H9 (cell line): ENCODE measurements around the gene TFCP2. TPM values are rescaled to one million over a fixed set of nuclear protein-coding genes. Genes with fewer than 3 reads are reported as not detected.

Experiments used
- DNase-seq: peaks from one replicate; pipeline ENCODE4 v3.0.0-alpha.2; 2017
- H2AFZ ChIP-seq: one replicate; pipeline ENCODE4 v1.6.1; 2013; ENCODE audit warnings: mild to moderate bottlenecking, low read length, control low read depth, moderate library complexity
- H2AK5ac ChIP-seq: 2 replicates; pipeline ENCODE4 v1.6.1; 2013; ENCODE audit warnings: low read length, control low read depth, mixed read lengths; ENCODE audit not compliant: insufficient read length
- H2BK120ac ChIP-seq: one replicate; pipeline ENCODE4 v1.6.1; 2013; ENCODE audit warnings: low read depth, mild to moderate bottlenecking, low read length, control low read depth, inconsistent platforms; ENCODE audit not compliant: poor library complexity, severe bottlenecking
- H2BK12ac ChIP-seq: 2 replicates; pipeline ENCODE4 v1.6.1; 2013; ENCODE audit warnings: low read length, control low read depth, mixed read lengths, low read depth; ENCODE audit not compliant: insufficient read length
- H2BK15ac ChIP-seq: 2 replicates; pipeline ENCODE4 v1.6.1; 2013; ENCODE audit warnings: low read depth, low read length, control low read depth
- H2BK20ac ChIP-seq: one replicate; pipeline ENCODE4 v1.6.1; 2013; ENCODE audit warnings: low read depth, mild to moderate bottlenecking, low read length, control low read depth, inconsistent platforms; ENCODE audit not compliant: poor library complexity, severe bottlenecking
- H2BK5ac ChIP-seq: 2 replicates; pipeline ENCODE4 v1.6.1; 2013; ENCODE audit warnings: low read length, control low read depth, mixed read lengths; ENCODE audit not compliant: insufficient read length
- H3K14ac ChIP-seq: 2 replicates; pipeline ENCODE4 v1.6.1; 2013; ENCODE audit warnings: low read length, control low read depth; ENCODE audit not compliant: insufficient read depth
- H3K18ac ChIP-seq: 2 replicates; pipeline ENCODE4 v1.6.1; 2013; ENCODE audit warnings: low read depth, mild to moderate bottlenecking, mixed read lengths, low read length, control low read depth; ENCODE audit not compliant: insufficient read length
- H3K23ac ChIP-seq: 2 replicates; pipeline ENCODE4 v1.6.1; 2013; ENCODE audit warnings: low read length, control low read depth, mixed read lengths, low read depth; ENCODE audit not compliant: insufficient read length
- H3K23me2 ChIP-seq: 2 replicates; pipeline ENCODE4 v1.6.1; 2013; ENCODE audit warnings: low read depth, mild to moderate bottlenecking, mixed read lengths, low read length, control low read depth; ENCODE audit not compliant: insufficient read length, poor library complexity, severe bottlenecking
- H3K27ac ChIP-seq: 2 replicates; pipeline ENCODE4 v1.5.1; 2013; ENCODE audit warnings: low read length, control low read depth, mixed read lengths, low read depth; ENCODE audit not compliant: insufficient read length
- H3K27me3 ChIP-seq: 2 replicates; pipeline ENCODE4 v1.6.1; 2013; ENCODE audit warnings: low read length, control low read depth, inconsistent platforms; ENCODE audit not compliant: insufficient read depth
- H3K4ac ChIP-seq: 2 replicates; pipeline ENCODE4 v1.6.1; 2013; ENCODE audit warnings: low read depth, mild to moderate bottlenecking, control low read depth, inconsistent platforms, low read length, moderate library complexity
- H3K4me1 ChIP-seq: 2 replicates; pipeline ENCODE4 v1.6.1; 2013; ENCODE audit warnings: low read length, control low read depth, inconsistent platforms; ENCODE audit not compliant: insufficient read depth
- H3K4me2 ChIP-seq: 2 replicates; pipeline ENCODE4 v1.6.1; 2013; ENCODE audit warnings: low read length, control low read depth, mixed read lengths; ENCODE audit not compliant: insufficient read length, insufficient read depth
- H3K56ac ChIP-seq: 2 replicates; pipeline ENCODE4 v1.6.1; 2013; ENCODE audit warnings: low read depth, mild to moderate bottlenecking, mixed read lengths, low read length, control low read depth; ENCODE audit not compliant: insufficient read length
- H3K79me1 ChIP-seq: 2 replicates; pipeline ENCODE4 v1.6.1; 2013; ENCODE audit warnings: low read depth, mild to moderate bottlenecking, moderate library complexity, low read length, control low read depth, inconsistent platforms; ENCODE audit not compliant: insufficient read depth, poor library complexity, severe bottlenecking
- H3K79me2 ChIP-seq: 2 replicates; pipeline ENCODE4 v1.6.1; 2013; ENCODE audit warnings: low read length, control low read depth, inconsistent platforms; ENCODE audit not compliant: insufficient read depth
- H3K9ac ChIP-seq: 2 replicates; pipeline ENCODE4 v1.6.1; 2013; ENCODE audit warnings: low read length, control low read depth, mixed read lengths; ENCODE audit not compliant: insufficient read length; ENCODE audit errors: extremely low read depth
- H3K9me3 ChIP-seq: one replicate; pipeline ENCODE4 v1.6.1; 2013; ENCODE audit warnings: low read depth, low read length, inconsistent platforms; ENCODE audit not compliant: control insufficient read depth
- H3T11ph ChIP-seq: one replicate; pipeline ENCODE4 v1.6.1; 2013; ENCODE audit warnings: mild to moderate bottlenecking, low read length, control low read depth, inconsistent platforms
- H4K20me1 ChIP-seq: one replicate; pipeline ENCODE4 v1.6.1; 2013; ENCODE audit not compliant: control insufficient read depth, insufficient read length, insufficient read depth
- H4K5ac ChIP-seq: 2 replicates; pipeline ENCODE4 v1.6.1; 2013; ENCODE audit warnings: low read depth, mild to moderate bottlenecking, mixed read lengths, low read length, control low read depth; ENCODE audit not compliant: insufficient read length
- H4K8ac ChIP-seq: replicated peaks from 2 replicates; pipeline ENCODE4 v1.6.1; 2013; ENCODE audit warnings: low read length, control low read depth, mixed read lengths, low read depth; ENCODE audit not compliant: insufficient read length
- H4K91ac ChIP-seq: 2 replicates; pipeline ENCODE4 v1.6.1; 2013; ENCODE audit warnings: low read depth, mild to moderate bottlenecking, moderate library complexity, mixed read lengths, low read length, control low read depth; ENCODE audit not compliant: insufficient read length
- H3K27ac Mint-ChIP-seq, 3 experiments: 2 replicates in 2 of 3; 3 replicates in 1 of 3; pipeline ENCODE4 v1.8.0; 2020 to 2021; ENCODE audit warnings: mixed read lengths in 3 of 3, mild to moderate bottlenecking in 1 of 3, moderate library complexity in 1 of 3
- H3K27me3 Mint-ChIP-seq: 2 replicates; pipeline ENCODE4 v1.8.0; 2021; ENCODE audit warnings: low read depth, mild to moderate bottlenecking, moderate library complexity, mixed read lengths
- H3K36me3 Mint-ChIP-seq, 3 experiments: 2 replicates in 2 of 3; 3 replicates in 1 of 3; pipeline ENCODE4 v1.8.0; 2020 to 2021; ENCODE audit warnings: low read depth in 3 of 3, mixed read lengths in 3 of 3; ENCODE audit not compliant: insufficient read depth in 1 of 3
- H3K4me1 Mint-ChIP-seq, 2 experiments: 2 replicates each; pipeline ENCODE4 v1.8.0; 2020; ENCODE audit warnings: mixed read lengths in 2 of 2
- H3K4me3 Mint-ChIP-seq, 2 experiments: 2 replicates in 1 of 2; 3 replicates in 1 of 2; pipeline ENCODE4 v1.8.0; 2020 to 2021; ENCODE audit warnings: mild to moderate bottlenecking in 2 of 2, mixed read lengths in 2 of 2, moderate library complexity in 1 of 2
- H3K9me3 Mint-ChIP-seq, 2 experiments: 2 replicates in 1 of 2; 3 replicates in 1 of 2; pipeline ENCODE4 v1.8.0; 2020; ENCODE audit warnings: mild to moderate bottlenecking in 2 of 2, mixed read lengths in 2 of 2, moderate library complexity in 1 of 2
- WGBS: extraction: QIAGEN DNeasy Blood & Tissue Kit; methylation state at CpG from one replicate; pipeline ENCODE4 v1.1.7; 2013; ENCODE audit warnings: missing lambda C conversion rate, low lambda C conversion rate, mixed read lengths; ENCODE audit not compliant: insufficient read length; ENCODE audit errors: extremely low coverage; 5-methylcytosine and 5-hydroxymethylcytosine counted together
- total RNA-seq: library from RNA; stranded (reverse); gene quantifications from 2 replicates; pipeline ENCODE4 v1.2.1, GENCODE V29; 2021
- TF ChIP-seq, protein P1 (sequence below): fragments of 200-600 bp; sonication (generic); conservative IDR thresholded peaks from 3 replicates; pipeline ENCODE4 v1.8.0; 2021; ENCODE audit warnings: antibody characterized with exemption, mild to moderate bottlenecking

The TFCP2 gene
- total RNA-seq, 1 experiment from 2014 or later = 27.1 TPM

DNA sequence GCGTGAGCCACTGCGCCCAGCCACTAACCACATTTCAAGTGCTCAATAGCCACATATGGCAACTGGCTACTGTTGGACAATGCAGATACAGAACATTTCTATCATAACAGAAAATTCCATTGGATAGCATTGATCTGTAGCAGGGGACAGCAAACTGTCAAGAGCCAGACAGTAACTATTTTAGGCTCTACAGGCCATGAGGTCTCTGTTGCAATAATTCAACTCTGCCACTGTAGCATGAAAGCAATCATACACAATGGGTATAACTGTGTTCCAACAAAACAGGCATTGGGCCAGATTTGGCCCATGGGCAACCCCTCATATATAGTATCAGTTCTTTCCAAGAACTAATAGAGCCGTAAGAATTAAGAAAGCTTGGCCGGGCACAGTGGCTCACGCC is 97.5 kb downstream of the TFCP2 start:
- no peak overlapping the region for H3T11ph ChIP-seq
- H2AK5ac ChIP-seq = no peak overlapping the region
- no peak overlapping the region for H2BK120ac ChIP-seq
- no peak overlapping the region for H3K23ac ChIP-seq
- no peak overlapping the region for H3K56ac ChIP-seq
- H2AFZ ChIP-seq = no peak overlapping the region
- no peak overlapping the region for H4K5ac ChIP-seq
- Mint-ChIP-seq H3K36me3 (peaks cover 29 to 56% (median 48%) of the 10 kb centered on the region in 3 experiments), H3K4me3 (no peak overlapping the region), H3K27ac (no peak overlapping the region), H3K9me3 (peaks cover 0 to 2% of the 10 kb centered on the region in 2 experiments; a peak in 1 of 5 replicates), H3K4me1 (no peaks in the 10 kb centered on the region), H3K27me3 (no peaks in the 10 kb centered on the region)
- H3K9ac ChIP-seq = no peak overlapping the region
- H3K27ac ChIP-seq = no peak overlapping the region
- no peaks in the 10 kb centered on the region for H3K27me3 ChIP-seq
- H3K79me2 ChIP-seq = peaks cover 6% of the 10 kb centered on the region; the same call in 1 of the 2 replicates
- no peaks in the 10 kb centered on the region for H3K79me1 ChIP-seq
- no peak overlapping the region for H3K18ac ChIP-seq
- TF ChIP-seq, protein P1, sequence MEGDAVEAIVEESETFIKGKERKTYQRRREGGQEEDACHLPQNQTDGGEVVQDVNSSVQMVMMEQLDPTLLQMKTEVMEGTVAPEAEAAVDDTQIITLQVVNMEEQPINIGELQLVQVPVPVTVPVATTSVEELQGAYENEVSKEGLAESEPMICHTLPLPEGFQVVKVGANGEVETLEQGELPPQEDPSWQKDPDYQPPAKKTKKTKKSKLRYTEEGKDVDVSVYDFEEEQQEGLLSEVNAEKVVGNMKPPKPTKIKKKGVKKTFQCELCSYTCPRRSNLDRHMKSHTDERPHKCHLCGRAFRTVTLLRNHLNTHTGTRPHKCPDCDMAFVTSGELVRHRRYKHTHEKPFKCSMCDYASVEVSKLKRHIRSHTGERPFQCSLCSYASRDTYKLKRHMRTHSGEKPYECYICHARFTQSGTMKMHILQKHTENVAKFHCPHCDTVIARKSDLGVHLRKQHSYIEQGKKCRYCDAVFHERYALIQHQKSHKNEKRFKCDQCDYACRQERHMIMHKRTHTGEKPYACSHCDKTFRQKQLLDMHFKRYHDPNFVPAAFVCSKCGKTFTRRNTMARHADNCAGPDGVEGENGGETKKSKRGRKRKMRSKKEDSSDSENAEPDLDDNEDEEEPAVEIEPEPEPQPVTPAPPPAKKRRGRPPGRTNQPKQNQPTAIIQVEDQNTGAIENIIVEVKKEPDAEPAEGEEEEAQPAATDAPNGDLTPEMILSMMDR = no peak
- H3K4me2 ChIP-seq = no peak overlapping the region
- H3K9me3 ChIP-seq = no peaks in the 10 kb centered on the region
- no peaks in the 10 kb centered on the region for H3K4me1 ChIP-seq
- no peak overlapping the region for H3K4ac ChIP-seq
- H3K14ac ChIP-seq = no peak overlapping the region
- no peak overlapping the region for H2BK20ac ChIP-seq
- H2BK12ac ChIP-seq = no peak overlapping the region
- H4K20me1 ChIP-seq = no peaks in the 10 kb centered on the region
- no peaks in the 10 kb centered on the region for H3K23me2 ChIP-seq
- no CpG with 5 or more reads among the region's 5 CpGs for WGBS
- no peak overlapping the region for H2BK15ac ChIP-seq
- no peak overlapping the region for H4K91ac ChIP-seq
- no peak overlapping the region for H2BK5ac ChIP-seq
- DNase-seq = no peak
- no peak overlapping the region for H4K8ac ChIP-seq
